Endothelial cell of umbilical vein (primary cell): ENCODE results near the gene JARID2. TPM values are rescaled to one million over a fixed set of nuclear protein-coding genes. Genes with fewer than 3 reads are reported as not detected.

ENCODE experiments used
- BruUV-seq: library from RNA; stranded (reverse); fragments of 400-500 nt; replicated peaks from 2 replicates; lab custom pipeline; 2021; lab: Mats Ljungman, UMichigan
- CTCF ChIA-PET: fragments of 300-600, 350-600 bp; sonication (Branson Sonifier 250); formaldehyde crosslinking; loops from one replicate; lab custom pipeline; 2021; ENCODE audit warnings: antibody characterized with exemption, inconsistent platforms; lab: Charles Lee
- POLR2A ChIA-PET: fragments of 300-600, 350-600 bp; sonication (Branson Sonifier 250); formaldehyde crosslinking; loops from one replicate; lab custom pipeline; 2021; ENCODE audit warnings: antibody characterized with exemption, inconsistent platforms; lab: Charles Lee
- DNase-seq: peaks from one replicate; pipeline ENCODE4 v3.0.0-alpha.2; 2011; ENCODE audit warnings: low read depth, low spot score
- FAIRE-seq: peaks from 2 replicates; lab custom pipeline; 2011; peaks lifted over from hg19 to GRCh38; lab: Jason Lieb, UNC
- H2AFZ ChIP-seq: 2 replicates; pipeline ENCODE4 v1.6.0; 2012; ENCODE audit warnings: low read depth, low read length, control low read depth, inconsistent platforms
- H3K27ac ChIP-seq: 2 replicates; pipeline ENCODE4 v1.5.1; 2011; ENCODE audit warnings: low read depth, mild to moderate bottlenecking, control low read depth, low read length, moderate library complexity; ENCODE audit not compliant: insufficient read depth
- H3K27me3 ChIP-seq, 2 experiments: 2 replicates each; pipeline versions ENCODE4 v1.6.0 to v1.6.1; 2011; ENCODE audit warnings: low read length in 2 of 2, mixed read lengths in 1 of 2; ENCODE audit not compliant: control insufficient read depth in 2 of 2, insufficient read depth in 2 of 2
- H3K36me3 ChIP-seq, 2 experiments: 2 replicates in 1 of 2; 3 replicates in 1 of 2; pipeline ENCODE4 v1.5.1; 2011; ENCODE audit warnings: low read length in 2 of 2, mild to moderate bottlenecking in 1 of 2, moderate library complexity in 1 of 2; ENCODE audit not compliant: control insufficient read depth in 2 of 2, insufficient read depth in 2 of 2; ENCODE audit errors: extremely low read depth in 1 of 2
- H3K4me1 ChIP-seq: 3 replicates; pipeline ENCODE4 v1.5.1; 2011; ENCODE audit warnings: mild to moderate bottlenecking, low read length; ENCODE audit not compliant: control insufficient read depth, insufficient read depth; ENCODE audit errors: extremely low read depth
- H3K4me2 ChIP-seq: 2 replicates; pipeline ENCODE4 v1.6.1; 2011; ENCODE audit warnings: low read length, control low read depth, mixed read lengths; ENCODE audit not compliant: insufficient read depth
- H3K4me3 ChIP-seq, 3 experiments: fragments of 200-600 bp in 1 of 3; sonication (generic), shearing (Covaris generic) in 1 of 3; replicated peaks in 1 of 3; 2 replicates each; pipeline ENCODE4 v1.5.1; 2011 to 2016; ENCODE audit warnings: control low read depth in 3 of 3, low read length in 3 of 3, mild to moderate bottlenecking in 2 of 3, inconsistent platforms in 1 of 3, low read depth in 1 of 3, moderate library complexity in 1 of 3; ENCODE audit not compliant: insufficient read depth in 1 of 3
- H3K79me2 ChIP-seq: 2 replicates; pipeline ENCODE4 v1.6.0; 2012; ENCODE audit warnings: low read length, inconsistent platforms; ENCODE audit not compliant: control insufficient read depth, insufficient read depth
- H3K9ac ChIP-seq: replicated peaks from 2 replicates; pipeline ENCODE3; 2011; ENCODE audit warnings: low read length, control low read depth; ENCODE audit not compliant: insufficient read depth; ENCODE audit errors: extremely low read depth
- H3K9me1 ChIP-seq: replicated peaks from 3 replicates; pipeline ENCODE4 v1.6.0; 2011; ENCODE audit warnings: mild to moderate bottlenecking, low read length; ENCODE audit not compliant: control insufficient read depth, insufficient read depth; ENCODE audit errors: extremely low read depth
- H3K9me3 ChIP-seq: replicated peaks from 2 replicates; pipeline ENCODE4 v1.5.1; 2012; ENCODE audit warnings: low read length, inconsistent platforms; ENCODE audit not compliant: control insufficient read depth, insufficient read depth
- H4K20me1 ChIP-seq: replicated peaks from 2 replicates; pipeline ENCODE3; 2011; ENCODE audit warnings: mild to moderate bottlenecking, low read length; ENCODE audit not compliant: control insufficient read depth, insufficient read depth; ENCODE audit errors: extremely low read depth
- CTCF ChIP-seq, 2 donors: IDR thresholded peaks; 1 replicate in 1 of 2; 2 replicates in 1 of 2; pipeline ENCODE4 v1.5.1; 2011; ENCODE audit warnings: low read length in 2 of 2, mild to moderate bottlenecking in 2 of 2, moderate library complexity in 2 of 2, control low read depth in 1 of 2, inconsistent platforms in 1 of 2, low read depth in 1 of 2; ENCODE audit not compliant: insufficient read depth in 1 of 2; ENCODE audit errors: extremely low read depth in 1 of 2
- EZH2 ChIP-seq: IDR thresholded peaks from 2 replicates; pipeline ENCODE4 v1.6.1; 2012; ENCODE audit warnings: borderline replicate concordance, low read depth, mild to moderate bottlenecking, moderate library complexity, low read length, inconsistent platforms; ENCODE audit not compliant: severe bottlenecking
- GATA2 ChIP-seq: IDR thresholded peaks from 2 replicates; pipeline ENCODE4 v1.7.0; 2011; ENCODE audit warnings: low read depth, mild to moderate bottlenecking, moderate library complexity, mixed read lengths, low read length; ENCODE audit not compliant: insufficient read length, insufficient read depth
- JUN ChIP-seq: IDR thresholded peaks from 2 replicates; pipeline ENCODE4 v1.6.1; 2011; ENCODE audit warnings: borderline replicate concordance, low read depth; ENCODE audit not compliant: insufficient read length, insufficient read depth
- POLR2A ChIP-seq: IDR thresholded peaks from 2 replicates; pipeline ENCODE4 v1.6.1; 2012; ENCODE audit warnings: low read depth, mild to moderate bottlenecking, control low read depth, low read length
- POLR2AphosphoS5 ChIP-seq: IDR thresholded peaks from 2 replicates; pipeline ENCODE4 v1.6.1; 2012; ENCODE audit warnings: low read depth, mild to moderate bottlenecking, control low read depth, low read length, moderate library complexity; ENCODE audit not compliant: insufficient read depth
- dilution Hi-C: fragments of 300-500 bp; cut with MboI; formaldehyde crosslinking; loops from one replicate; pipeline ENCODE4 v1.15.0; 2019; ENCODE audit warnings: low sequenced_read_pairs; ENCODE audit not compliant: extremely low pct_ligation_motif_present
- intact Hi-C: fragments of 100-400 bp; cut with micrococcal nuclease; formaldehyde crosslinking; loops from one replicate; pipeline ENCODE4 v1.10.0; 2022
- polyA plus RNA-seq, 4 experiments: library from polyadenylated mRNA; depleted of rRNA in 3 of 4; stranded (reverse) in 3 of 4; unstranded in 1 of 4; fragments of >200 nt; gene quantifications; 2 replicates each; pipeline versions ENCODE4 v1.2.1 to v1.2.3, GENCODE V29; 2011 to 2012; ENCODE audit warnings: missing spikeins in 1 of 4
- total RNA-seq: library from RNA; stranded (reverse); gene quantifications from 2 replicates; pipeline ENCODE4 v1.2.3, GENCODE V29; 2021

JARID2 gene
- total and polyA plus RNA-seq, 2 donors (not counting 3 experiments of a cell fraction or from before 2014, with no cell fraction given): 2.9 to 10.6 TPM

- Histone ChIP-seq H3K27me3 (no peaks in the 10 kb centered on the region), H2AFZ (no peak overlapping the region), H3K36me3 (no peaks in the 10 kb centered on the region), H3K4me1 (peaks cover 3% of the 10 kb centered on the region), H4K20me1 (peaks cover 2% of the 10 kb centered on the region), H3K27ac (no peak overlapping the region), H3K9ac (no peak overlapping the region), H3K4me3 (no peak overlapping the region), H3K9me1 (no peaks in the 10 kb centered on the region), H3K79me2 (no peaks in the 10 kb centered on the region), H3K9me3 (no peaks in the 10 kb centered on the region), H3K4me2 (no peak overlapping the region)
- no TSS peak for BruUV-seq
- ChIA-PET POLR2A (no interaction called here), CTCF (interaction anchor here (1.2 kb wide), 1 partner anchor 9 kb away, joined by 4 read pairs; no protein-coding TSS in a partner anchor)
- dilution Hi-C loops (no loop called here), intact Hi-C loops (no loop called here)
- no peak for TF ChIP-seq POLR2A
- TF ChIP-seq POLR2AphosphoS5: no peak
- no peak for TF ChIP-seq JUN
- no peak for TF ChIP-seq GATA2
- no peak for TF ChIP-seq EZH2
- no peak for TF ChIP-seq CTCF (IDR thresholded peaks at IDR 0.05; ENCODE audit: extremely low read depth in 1 of 2, insufficient read depth in 1 of 2, low read depth in 1 of 2, low read length in 2 of 2)
- FAIRE-seq (no peak), DNase-seq (no peak)
Observed at GRCh38 chr6:15349379-15349778, 103.5 kb downstream of the JARID2 start.
